HCT116 (cell line): ENCODE data around the gene CRCP. TPM values are rescaled to one million over a fixed set of nuclear protein-coding genes. Genes with fewer than 3 reads are reported as not detected.

ENCODE experiments used
- ATAC-seq: fragments of 200-7000 bp; cut with Tn5 transposase; 2 replicates; pipeline ENCODE4 v1.9.1; 2020; ENCODE audit warnings: mild to moderate bottlenecking, moderate library complexity
- BruUV-seq: library from RNA; stranded (reverse); fragments of 400-500 nt; replicated peaks from 2 replicates; lab custom pipeline; 2021; lab: Mats Ljungman, UMichigan
- CTCF ChIA-PET: fragments of 300-600 bp; sonication (Branson Sonifier 250); formaldehyde crosslinking; loops from one replicate; lab custom pipeline; 2021; ENCODE audit warnings: antibody characterized with exemption; lab: Charles Lee
- POLR2A ChIA-PET: fragments of 300-600, 350-600 bp; sonication (Branson Sonifier 250); formaldehyde crosslinking; loops from one replicate; lab custom pipeline; 2021; ENCODE audit warnings: antibody characterized with exemption; lab: Charles Lee
- RAD21 ChIA-PET, 2 experiments: fragments of 300-600 bp; sonication (Branson Sonifier 250); formaldehyde crosslinking; loops; one replicate each; lab custom pipeline; 2023; ENCODE audit warnings: low total read pairs in 2 of 2; ENCODE audit not compliant: uncharacterized antibody in 2 of 2, unreplicated experiment in 2 of 2, low non-redundant PET in 1 of 2; lab: Charles Lee
- DNase-seq: peaks from one replicate; pipeline ENCODE4 v3.0.0-alpha.2; 2010; ENCODE audit warnings: low read depth, low spot score
- H2AFZ ChIP-seq: fragments of 200-600 bp; shearing (Covaris generic), sonication (generic); 2 replicates; pipeline ENCODE4 v1.6.1; 2017; ENCODE audit warnings: low read depth, mixed run types, mixed read lengths, antibody characterized with exemption, low read length; ENCODE audit not compliant: poor library complexity, severe bottlenecking
- H3K27ac ChIP-seq: 2 replicates; pipeline ENCODE4 v1.5.1; 2012; ENCODE audit warnings: low read depth, low read length
- H3K27me3 ChIP-seq: fragments of 200-600 bp; sonication (generic); 2 replicates; pipeline ENCODE4 v1.6.1; 2016; ENCODE audit warnings: mixed run types, low read length, mixed read lengths; ENCODE audit not compliant: insufficient read depth
- H3K36me3 ChIP-seq, 2 experiments: fragments of 200-500 bp in 1 of 2; fragments of 200-600 bp in 1 of 2; sonication (Bioruptor generic) in 1 of 2; sonication (generic) in 1 of 2; 2 replicates each; pipeline versions ENCODE4 v1.5.1 to v1.6.1; 2014 to 2016; ENCODE audit warnings: low read length in 2 of 2, inconsistent platforms in 1 of 2, mixed read lengths in 1 of 2, mixed run types in 1 of 2; ENCODE audit not compliant: insufficient read depth in 2 of 2, control insufficient read depth in 1 of 2
- H3K4me1 ChIP-seq, 2 experiments: fragments of 200-600 bp in 1 of 2; sonication (generic) in 1 of 2; 2 replicates each; pipeline versions ENCODE4 v1.5.1 to v1.6.1; 2012 to 2017; ENCODE audit warnings: low read length in 2 of 2, inconsistent platforms in 1 of 2, mild to moderate bottlenecking in 1 of 2, mixed read lengths in 1 of 2, mixed run types in 1 of 2, moderate library complexity in 1 of 2; ENCODE audit not compliant: insufficient read depth in 2 of 2, control insufficient read depth in 1 of 2
- H3K4me2 ChIP-seq: fragments of 200-600 bp; sonication (generic); 2 replicates; pipeline ENCODE4 v1.6.1; 2017; ENCODE audit warnings: mixed run types, low read length, mixed read lengths
- H3K4me3 ChIP-seq, 2 experiments: fragments of 200-600 bp in 1 of 2; sonication (generic) in 1 of 2; replicated peaks in 1 of 2; 2 replicates each; pipeline ENCODE4 v1.5.1; 2011 to 2016; ENCODE audit warnings: low read length in 2 of 2, control low read depth in 1 of 2, low read depth in 1 of 2, mild to moderate bottlenecking in 1 of 2, mixed read lengths in 1 of 2, mixed run types in 1 of 2
- H3K79me2 ChIP-seq: fragments of 200-600 bp; sonication (generic); 2 replicates; pipeline ENCODE4 v1.6.1; 2017; ENCODE audit warnings: mild to moderate bottlenecking, mixed run types, low read length, moderate library complexity, mixed read lengths; ENCODE audit not compliant: insufficient read depth
- H3K9ac ChIP-seq: fragments of 200-600 bp; sonication (generic); 2 replicates; pipeline ENCODE4 v1.6.1; 2016; ENCODE audit warnings: low read length, mixed read lengths
- H3K9me2 ChIP-seq: fragments of 200-600 bp; sonication (generic), shearing (Covaris generic); 2 replicates; pipeline ENCODE4 v1.6.1; 2017; ENCODE audit warnings: mixed run types, mild to moderate bottlenecking, moderate library complexity; ENCODE audit not compliant: insufficient read depth
- H3K9me3 ChIP-seq, 2 experiments: fragments of 200-500 bp in 1 of 2; fragments of 200-600 bp in 1 of 2; sonication (Bioruptor generic) in 1 of 2; sonication (generic) in 1 of 2; 2 replicates each; pipeline ENCODE4 v1.6.1; 2014 to 2017; ENCODE audit warnings: low read length in 2 of 2, mixed read lengths in 2 of 2, inconsistent platforms in 1 of 2, low read depth in 1 of 2, mild to moderate bottlenecking in 1 of 2, mixed run types in 1 of 2, moderate library complexity in 1 of 2; ENCODE audit not compliant: control insufficient read depth in 1 of 2, insufficient read depth in 1 of 2
- H4K20me1 ChIP-seq: fragments of 200-600 bp; sonication (generic), shearing (Covaris generic); 2 replicates; pipeline ENCODE4 v1.6.1; 2017; ENCODE audit warnings: mixed run types, mild to moderate bottlenecking, moderate library complexity; ENCODE audit not compliant: insufficient read depth
- CBX3 ChIP-seq: IDR thresholded peaks from 2 replicates; pipeline ENCODE4 v1.6.1; 2012; ENCODE audit warnings: low read depth
- CEBPB ChIP-seq: IDR thresholded peaks from 2 replicates; pipeline ENCODE4 v1.6.1; 2012; ENCODE audit warnings: low read depth
- ELF1 ChIP-seq: IDR thresholded peaks from 2 replicates; pipeline ENCODE4 v1.6.1; 2012; ENCODE audit warnings: low read depth, borderline replicate concordance
- EZH2 ChIP-seq: fragments of 200-600 bp; sonication (generic); IDR thresholded peaks from 2 replicates; pipeline ENCODE4 v1.6.1; 2017; ENCODE audit warnings: antibody characterized with exemption, mixed run types
- EZH2phosphoT487 ChIP-seq: fragments of 200-600 bp; IDR thresholded peaks from 2 replicates; pipeline ENCODE4 v1.6.1; 2018; ENCODE audit warnings: antibody characterized with exemption, borderline replicate concordance
- FOSL1 ChIP-seq: IDR thresholded peaks from 2 replicates; pipeline ENCODE4 v1.6.1; 2012; ENCODE audit warnings: low read depth
- POLR2A ChIP-seq: IDR thresholded peaks from 2 replicates; pipeline ENCODE4 v1.7.0; 2011; ENCODE audit warnings: borderline replicate concordance; ENCODE audit not compliant: insufficient read depth, insufficient read length; ENCODE audit errors: extremely low read depth
- RAD21 ChIP-seq: IDR thresholded peaks from 2 replicates; pipeline ENCODE4 v1.6.1; 2012; ENCODE audit warnings: low read depth, mild to moderate bottlenecking
- SP1 ChIP-seq: IDR thresholded peaks from 2 replicates; pipeline ENCODE4 v1.6.1; 2012; ENCODE audit warnings: low read depth
- SRF ChIP-seq: IDR thresholded peaks from 2 replicates; pipeline ENCODE4 v1.6.1; 2012; ENCODE audit warnings: low read depth
- TCF7L2 ChIP-seq: IDR thresholded peaks from 2 replicates; pipeline ENCODE4 v1.7.0; 2011; ENCODE audit warnings: borderline replicate concordance, inconsistent platforms; ENCODE audit not compliant: insufficient read depth, insufficient read length; ENCODE audit errors: extremely low read depth
- ZFX ChIP-seq: fragments of 450-650 bp; IDR thresholded peaks from 2 replicates; pipeline ENCODE4 v1.6.1; 2017
- ZNF274 ChIP-seq: fragments of 200-500 bp; sonication (Bioruptor generic); IDR thresholded peaks from 2 replicates; pipeline ENCODE4 v1.6.1; 2014; ENCODE audit warnings: mild to moderate bottlenecking, low read depth, low read length, inconsistent platforms
- intact Hi-C: fragments of 100-400 bp; cut with micrococcal nuclease; formaldehyde crosslinking; loops from 2 replicates; pipeline ENCODE4 v1.10.0; 2022
- total RNA-seq: library from RNA; stranded (reverse); gene quantifications from one replicate; pipeline ENCODE4 v1.2.1, GENCODE V29; 2021; ENCODE audit not compliant: unreplicated experiment
- TF ChIP-seq, protein P1 (sequence below): IDR thresholded peaks from 2 replicates; pipeline ENCODE4 v1.6.1; 2011; ENCODE audit warnings: mild to moderate bottlenecking, low read length, moderate library complexity; ENCODE audit not compliant: insufficient replicate concordance; ENCODE audit errors: extremely low read depth

CRCP gene
- total RNA-seq, 1 experiment from 2014 or later: 28.4 TPM

DNA sequence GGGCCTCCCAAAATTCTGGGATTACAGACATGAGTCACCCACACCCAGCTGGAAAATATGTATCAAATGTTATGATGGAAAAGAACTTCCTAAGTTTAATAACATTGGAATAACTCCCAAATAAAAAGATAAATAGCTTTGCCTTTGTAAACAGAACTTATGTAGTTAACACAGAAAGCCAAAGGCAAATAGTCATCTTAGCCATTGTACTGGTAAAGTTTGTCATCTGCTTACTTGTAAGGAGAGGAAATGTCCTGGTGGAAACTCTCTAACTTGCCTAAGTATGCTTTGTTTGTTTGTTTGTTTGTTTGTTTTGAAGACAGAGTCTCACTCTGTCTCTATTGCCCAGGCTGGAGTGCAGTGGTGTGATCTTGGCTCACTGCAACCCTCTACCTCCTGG is 66.7 kb downstream of the CRCP start:
- POLR2A ChIA-PET: no interaction called here
- no peaks in the 10 kb centered on the region for H3K4me1 ChIP-seq
- intact Hi-C loops: no loop called here
- no peak overlapping the region for H2AFZ ChIP-seq
- H3K27ac ChIP-seq: no peak overlapping the region
- ATAC-seq: no peak
- H3K9ac ChIP-seq: no peak overlapping the region
- BruUV-seq: no TSS peak
- H3K4me3 ChIP-seq: no peak overlapping the region
- RAD21 ChIA-PET: no interaction called here
- no peaks in the 10 kb centered on the region; a peak in 1 of 4 replicates for H3K9me3 ChIP-seq
- H3K36me3 ChIP-seq: no peaks in the 10 kb centered on the region
- no peak for DNase-seq
- H4K20me1 ChIP-seq: no peaks in the 10 kb centered on the region
- no peaks in the 10 kb centered on the region for H3K27me3 ChIP-seq
- no peak overlapping the region for H3K4me2 ChIP-seq
- CTCF ChIA-PET: no interaction called here
- H3K79me2 ChIP-seq: no peaks in the 10 kb centered on the region
- no peak for TF ChIP-seq EZH2phosphoT487
- no peak for TF ChIP-seq CBX3
- no peak for TF ChIP-seq FOSL1
- no peak for TF ChIP-seq POLR2A
- TF ChIP-seq TCF7L2: no peak
- no peak for TF ChIP-seq SRF
- no peak for TF ChIP-seq ZNF274
- TF ChIP-seq SP1: no peak
- no peak for TF ChIP-seq CEBPB
- TF ChIP-seq, protein P1, sequence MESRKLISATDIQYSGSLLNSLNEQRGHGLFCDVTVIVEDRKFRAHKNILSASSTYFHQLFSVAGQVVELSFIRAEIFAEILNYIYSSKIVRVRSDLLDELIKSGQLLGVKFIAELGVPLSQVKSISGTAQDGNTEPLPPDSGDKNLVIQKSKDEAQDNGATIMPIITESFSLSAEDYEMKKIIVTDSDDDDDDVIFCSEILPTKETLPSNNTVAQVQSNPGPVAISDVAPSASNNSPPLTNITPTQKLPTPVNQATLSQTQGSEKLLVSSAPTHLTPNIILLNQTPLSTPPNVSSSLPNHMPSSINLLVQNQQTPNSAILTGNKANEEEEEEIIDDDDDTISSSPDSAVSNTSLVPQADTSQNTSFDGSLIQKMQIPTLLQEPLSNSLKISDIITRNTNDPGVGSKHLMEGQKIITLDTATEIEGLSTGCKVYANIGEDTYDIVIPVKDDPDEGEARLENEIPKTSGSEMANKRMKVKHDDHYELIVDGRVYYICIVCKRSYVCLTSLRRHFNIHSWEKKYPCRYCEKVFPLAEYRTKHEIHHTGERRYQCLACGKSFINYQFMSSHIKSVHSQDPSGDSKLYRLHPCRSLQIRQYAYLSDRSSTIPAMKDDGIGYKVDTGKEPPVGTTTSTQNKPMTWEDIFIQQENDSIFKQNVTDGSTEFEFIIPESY: no peak
- TF ChIP-seq ELF1: no peak
- TF ChIP-seq RAD21: no peak
- no peak for TF ChIP-seq ZFX
- no peak for TF ChIP-seq EZH2
- H3K9me2 ChIP-seq: no peaks in the 10 kb centered on the region
